ENCODE measurements around the gene PTPRM. TPM values are rescaled to one million over a fixed set of nuclear protein-coding genes. Genes with fewer than 3 reads are reported as not detected.

Gene PTPRM
- polyA plus RNA-seq, 4 donors, result 80.0 to 105 (median 98.2) TPM

DNA sequence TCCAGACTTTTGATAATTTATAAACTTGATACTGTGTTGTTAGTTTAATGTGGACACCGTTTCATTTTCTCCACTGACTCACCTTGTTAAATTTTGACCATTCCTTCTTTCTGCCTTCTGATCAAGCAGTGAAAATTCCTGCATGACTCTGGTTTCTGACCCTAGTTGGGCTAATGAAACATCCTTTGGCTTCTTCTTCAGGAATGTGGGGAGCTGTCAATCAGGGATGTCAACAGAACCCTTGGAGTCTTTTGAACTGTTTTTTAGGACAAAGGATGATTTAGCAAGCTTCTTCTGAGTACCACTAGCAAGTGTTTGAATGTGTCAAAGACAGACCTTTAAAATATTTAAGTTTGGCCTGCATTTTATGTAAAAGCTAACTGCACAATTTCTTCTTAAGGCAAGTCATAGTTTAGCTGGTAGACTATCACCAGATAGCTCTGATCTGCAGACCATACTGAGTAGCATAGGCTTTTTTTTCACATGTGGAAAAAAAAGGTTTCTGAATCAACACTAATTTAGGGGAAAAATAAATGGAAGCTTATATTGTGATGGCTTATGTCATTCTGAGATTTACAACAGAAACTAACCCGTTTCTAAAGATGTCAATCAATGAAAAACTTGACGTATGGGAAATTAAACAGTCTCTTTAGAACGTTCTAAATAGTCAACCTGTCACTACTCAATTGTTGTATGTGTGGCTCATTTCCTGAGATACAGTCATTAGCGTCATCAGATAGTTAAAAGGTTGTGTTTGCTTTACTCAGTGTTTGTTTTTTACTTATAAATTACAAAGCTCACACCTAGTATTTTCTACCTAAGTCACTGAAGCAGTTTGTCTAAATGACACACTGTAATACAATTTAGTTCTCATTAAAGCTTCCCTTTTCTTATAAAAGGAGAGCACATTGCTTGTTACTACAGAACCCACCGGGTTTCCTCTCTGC is 311.4 kb downstream of the PTPRM start:
- no peak for DNase-seq (ENCODE audit: low read depth in 4 of 4, low spot score in 3 of 4)

DNA sequence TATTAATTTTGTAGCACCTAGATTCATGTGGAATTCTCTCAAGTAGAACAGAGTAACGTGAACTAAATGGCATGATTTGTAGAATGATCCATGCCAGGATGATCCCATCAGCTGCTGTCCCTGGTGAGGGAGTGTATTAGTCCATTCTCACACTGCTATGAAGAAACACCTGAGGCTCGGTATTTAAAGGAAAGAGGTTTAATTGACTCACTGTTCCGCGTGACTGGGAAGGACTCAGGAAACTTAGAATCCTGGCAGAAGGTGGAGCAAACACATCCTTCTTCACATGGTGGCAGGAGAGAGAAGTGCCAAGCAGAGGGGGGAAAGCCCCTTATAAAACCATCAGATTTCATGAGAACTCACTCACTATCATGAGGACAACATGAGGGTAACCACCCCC is 312.6 kb downstream of the PTPRM start:
- no peak for DNase-seq (ENCODE audit: low read depth in 4 of 4, low spot score in 3 of 4)

DNA sequence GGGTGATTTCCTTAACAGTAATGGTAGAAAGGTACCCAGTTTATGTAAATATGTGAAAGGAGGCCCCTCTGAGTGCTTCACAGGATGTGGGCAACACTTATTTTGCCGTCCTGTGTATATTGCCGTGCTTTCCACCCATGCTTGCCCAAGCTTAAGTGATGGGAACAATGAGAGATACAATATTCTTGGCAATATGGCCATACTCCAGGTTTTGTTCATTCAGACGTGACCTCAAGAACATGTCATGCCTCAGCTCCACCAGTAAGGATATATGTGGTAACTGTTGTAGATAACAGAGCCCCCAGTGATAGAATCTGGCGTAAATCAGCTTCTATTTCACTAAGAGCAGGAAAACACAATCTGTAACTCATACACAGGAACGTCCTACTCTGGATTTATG is 318.7 kb downstream of the PTPRM start:
- no peak for DNase-seq (ENCODE audit: low read depth in 4 of 4, low spot score in 3 of 4)

DNA sequence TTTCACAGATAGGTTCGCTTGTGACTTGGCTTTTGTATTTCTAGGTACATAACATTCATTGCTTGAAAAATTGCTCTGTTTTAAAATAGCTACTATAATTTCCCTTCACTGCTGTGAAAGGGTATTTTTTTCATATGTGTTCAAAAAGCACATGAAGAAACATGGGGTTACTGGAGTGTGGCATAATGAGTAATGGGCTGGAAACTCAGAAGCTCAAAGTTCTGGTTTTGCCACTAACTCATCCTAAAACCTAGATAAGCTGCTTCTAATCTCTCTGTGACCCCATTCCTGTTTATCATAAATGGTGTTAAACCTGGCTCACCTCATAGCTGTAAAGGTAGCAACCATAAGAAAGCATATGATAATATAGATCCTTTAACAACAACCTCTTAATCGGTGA is 319.3 kb downstream of the PTPRM start:
- no peak for DNase-seq (ENCODE audit: low read depth in 4 of 4, low spot score in 3 of 4)

DNA sequence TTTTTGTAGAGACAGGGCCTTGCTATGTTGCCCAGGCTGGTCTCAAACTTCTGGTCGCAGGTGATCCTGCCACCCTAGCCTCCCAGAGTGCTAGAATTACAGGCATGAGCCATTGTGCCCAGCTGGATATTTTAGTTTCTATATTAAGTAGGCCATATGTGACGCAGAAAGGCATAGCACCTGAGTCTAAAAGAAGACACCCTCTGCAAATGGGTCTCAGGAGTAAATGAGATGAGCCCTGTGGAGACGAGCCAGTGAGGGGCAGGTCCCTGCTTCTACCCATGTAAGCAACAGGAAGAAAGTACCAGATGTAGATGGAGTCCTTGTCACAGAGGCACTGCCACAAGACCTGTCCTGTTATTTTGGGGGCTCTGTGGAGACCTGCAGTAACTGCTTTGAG is 322.4 kb downstream of the PTPRM start:
- DNase-seq (ENCODE audit: low read depth in 4 of 4, low spot score in 3 of 4), result no peak

DNA sequence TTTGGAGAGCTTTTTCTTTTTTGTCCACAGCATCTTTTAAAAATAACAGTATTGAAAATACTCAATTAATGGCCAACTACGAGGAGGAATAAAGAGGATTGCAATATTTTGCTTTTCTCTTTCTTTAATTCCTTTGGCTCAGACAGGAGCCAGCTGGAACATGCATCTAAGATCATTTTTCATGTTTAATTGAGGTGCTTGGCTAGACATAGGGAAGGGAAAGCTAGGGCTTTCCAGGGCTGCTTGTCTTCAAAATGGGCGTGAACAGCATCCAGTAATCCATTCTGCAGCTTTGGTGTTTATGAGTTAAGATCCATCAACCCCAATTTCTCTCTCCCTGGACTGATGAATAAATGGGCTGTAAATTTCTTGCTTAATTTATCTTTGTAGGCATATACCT is 323.0 kb downstream of the PTPRM start:
- no peak for DNase-seq (ENCODE audit: low read depth in 4 of 4, low spot score in 3 of 4)

DNA sequence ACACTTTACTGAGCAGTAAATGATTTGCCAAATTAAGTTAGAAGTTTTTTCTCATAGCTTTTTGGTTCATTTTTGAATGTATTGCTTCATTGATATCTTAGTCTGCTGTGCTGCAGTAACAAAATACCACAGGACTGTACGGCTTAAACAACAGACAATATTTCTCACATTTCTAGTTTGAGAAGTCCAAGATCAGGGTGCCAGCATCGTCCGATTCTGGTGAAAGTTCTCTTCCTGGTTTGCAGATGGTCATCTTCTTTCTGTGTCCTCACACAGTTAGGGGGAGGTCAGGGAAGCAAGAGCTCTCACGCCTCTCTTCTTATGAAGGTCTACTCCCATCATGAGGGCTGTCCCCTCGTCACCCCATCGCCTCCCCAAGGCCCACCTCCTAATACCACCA is 325.4 kb downstream of the PTPRM start:
- DNase-seq (ENCODE audit: low read depth in 4 of 4, low spot score in 3 of 4), result no peak

DNA sequence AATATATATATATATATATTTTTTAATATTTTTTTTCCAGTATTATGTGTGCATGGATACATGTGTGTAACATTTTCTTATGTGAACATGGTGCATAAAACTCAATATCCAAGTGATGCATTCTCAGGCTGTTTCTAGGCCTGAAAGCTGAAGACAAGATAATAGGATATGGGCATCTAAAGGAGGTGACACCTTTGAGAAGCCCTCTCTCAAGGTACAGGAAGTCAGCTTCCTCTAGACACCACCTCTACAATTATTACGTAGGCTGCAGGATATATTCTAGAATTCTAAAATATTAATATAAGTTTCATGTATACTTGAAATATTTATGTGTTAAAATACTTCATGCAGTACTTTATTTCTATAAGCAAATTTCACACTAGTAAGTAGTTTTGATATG is 327.5 kb downstream of the PTPRM start:
- no peak for DNase-seq (ENCODE audit: low read depth in 4 of 4, low spot score in 3 of 4)

DNA sequence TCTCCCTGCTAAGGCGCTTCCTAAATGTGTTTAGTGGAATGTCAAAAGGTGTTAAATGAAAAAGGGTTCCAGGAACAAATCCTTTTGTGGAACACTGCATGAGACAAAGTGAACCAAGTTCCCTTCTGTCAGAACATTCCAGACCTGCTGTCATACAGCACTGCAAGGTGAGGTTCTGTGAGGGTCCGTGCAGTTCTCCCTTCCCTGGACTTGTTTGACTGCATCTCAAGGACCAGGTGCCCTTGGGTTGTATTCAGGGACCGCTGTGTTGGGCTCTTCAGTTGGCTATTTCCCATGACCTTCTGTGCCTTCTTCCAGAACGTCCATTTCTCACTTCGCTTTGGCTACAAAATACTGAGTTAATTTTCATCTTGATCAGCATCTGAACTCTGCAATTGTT is 328.2 kb downstream of the PTPRM start:
- DNase-seq (ENCODE audit: low read depth in 4 of 4, low spot score in 3 of 4), result no peak

DNA sequence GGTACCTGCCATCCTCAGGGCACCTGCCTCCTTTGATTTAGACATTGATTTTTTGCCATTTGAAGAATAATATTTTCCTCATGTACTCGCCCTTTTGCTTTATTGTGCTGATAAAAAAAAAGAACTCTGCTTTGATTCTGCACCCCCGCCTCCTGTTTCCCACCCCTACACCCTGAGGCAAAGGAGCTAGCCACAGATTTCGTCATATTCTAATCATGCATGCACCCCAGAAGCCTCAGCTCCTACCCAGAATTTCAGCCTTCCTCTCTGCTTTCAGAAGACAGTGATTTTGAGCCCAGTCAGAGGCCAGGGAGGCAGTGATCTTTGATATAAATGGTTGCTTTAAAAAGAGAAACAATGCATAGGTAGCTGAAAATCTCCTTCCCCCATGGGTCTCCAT is 329.0 kb downstream of the PTPRM start:
- DNase-seq (ENCODE audit: low read depth in 4 of 4, low spot score in 3 of 4), result no peak

DNA sequence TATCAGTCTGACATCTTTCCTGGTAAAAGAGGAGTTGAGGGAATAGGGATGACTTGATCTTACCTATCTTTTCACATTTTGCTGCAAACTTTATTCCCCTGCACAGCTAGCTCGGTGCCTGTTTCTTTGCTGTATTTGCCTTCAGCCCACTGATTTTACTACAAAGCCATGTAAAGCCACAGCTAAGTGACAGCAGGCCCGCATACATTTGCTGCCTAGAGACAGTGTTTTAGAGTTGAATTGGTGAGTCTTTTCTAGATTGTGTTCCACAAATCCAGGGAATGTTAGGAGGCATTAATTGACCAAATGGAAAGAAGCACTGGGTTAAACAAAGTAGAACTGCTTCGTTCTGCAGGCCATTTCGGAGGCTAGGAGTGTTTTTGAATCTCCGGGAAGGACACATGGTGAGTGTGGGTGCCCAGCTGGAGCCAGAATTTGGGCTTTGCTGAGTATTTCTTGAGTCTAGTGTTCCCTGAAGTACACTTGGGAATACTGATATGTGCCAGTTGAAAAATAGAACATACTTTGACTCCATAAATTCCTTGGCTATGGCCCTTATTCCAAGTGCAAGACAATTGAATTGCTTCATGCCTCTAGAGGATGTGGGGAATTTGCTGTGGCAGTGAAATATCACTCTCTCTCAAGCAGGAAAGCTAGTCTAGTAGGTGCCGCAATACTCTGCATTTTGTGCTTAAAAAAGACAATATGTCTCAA is 329.8 kb downstream of the PTPRM start:
- no peak for DNase-seq (ENCODE audit: low read depth in 4 of 4, low spot score in 3 of 4)

DNA sequence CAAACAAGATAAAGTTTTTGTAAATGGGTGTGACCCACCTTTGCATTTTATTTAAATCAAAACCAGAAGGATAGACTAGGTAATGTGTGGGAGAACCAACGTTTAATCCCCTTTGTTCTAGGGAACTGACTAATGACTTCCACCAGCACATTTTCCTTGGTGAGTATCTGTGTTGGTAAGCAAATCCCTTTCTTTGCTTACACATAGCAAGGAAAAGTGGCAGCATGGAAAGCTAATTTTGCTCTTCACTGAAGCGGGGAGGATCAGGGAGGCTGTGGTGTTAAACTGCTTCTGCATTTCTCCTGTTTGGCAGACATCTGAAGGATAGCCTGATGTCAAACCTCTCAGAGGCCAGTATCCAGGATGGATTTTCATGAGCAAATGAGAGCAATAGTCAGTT is 331.1 kb downstream of the PTPRM start:
- no peak for DNase-seq (ENCODE audit: low read depth in 4 of 4, low spot score in 3 of 4)

DNA sequence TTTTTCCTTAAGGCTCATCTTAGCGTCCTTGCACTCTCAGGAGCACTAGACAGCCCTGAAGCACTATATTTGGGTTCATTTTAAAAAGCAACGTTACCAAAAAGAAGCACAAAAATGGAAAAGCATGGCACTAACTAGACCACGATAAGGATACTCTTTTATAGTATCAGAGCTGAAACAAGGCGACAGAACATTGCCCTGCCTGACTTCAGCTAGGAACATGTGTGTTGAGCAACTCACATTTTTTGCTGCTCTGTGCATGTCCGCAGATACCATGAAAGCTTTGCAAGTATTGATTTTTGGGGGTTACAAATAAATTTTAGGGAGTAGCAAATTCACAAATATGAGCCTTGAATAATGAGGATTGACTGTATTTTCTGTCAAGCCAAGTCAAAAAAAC is 332.0 kb downstream of the PTPRM start:
- no peak for DNase-seq (ENCODE audit: low read depth in 4 of 4, low spot score in 3 of 4)

DNA sequence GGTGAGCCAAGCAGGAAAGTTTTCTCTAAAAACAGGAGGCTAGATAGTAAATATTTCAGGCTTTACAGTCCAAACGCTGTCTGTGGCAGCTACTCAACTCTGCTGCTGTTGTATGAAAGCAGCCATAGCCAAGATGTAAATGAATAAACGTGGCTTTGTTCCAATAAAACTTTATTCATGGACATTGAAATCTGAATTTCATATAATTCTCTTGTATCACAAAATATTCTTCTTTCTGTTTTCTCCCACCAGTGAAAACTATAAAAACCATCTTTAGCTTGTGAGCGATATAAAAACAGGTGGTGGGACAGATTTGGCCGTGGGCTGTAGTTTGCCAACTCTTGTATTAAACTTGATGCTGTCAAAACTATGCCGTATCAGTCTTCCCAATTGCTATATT is 333.0 kb downstream of the PTPRM start:
- DNase-seq (ENCODE audit: low read depth in 4 of 4, low spot score in 3 of 4), result no peak

DNA sequence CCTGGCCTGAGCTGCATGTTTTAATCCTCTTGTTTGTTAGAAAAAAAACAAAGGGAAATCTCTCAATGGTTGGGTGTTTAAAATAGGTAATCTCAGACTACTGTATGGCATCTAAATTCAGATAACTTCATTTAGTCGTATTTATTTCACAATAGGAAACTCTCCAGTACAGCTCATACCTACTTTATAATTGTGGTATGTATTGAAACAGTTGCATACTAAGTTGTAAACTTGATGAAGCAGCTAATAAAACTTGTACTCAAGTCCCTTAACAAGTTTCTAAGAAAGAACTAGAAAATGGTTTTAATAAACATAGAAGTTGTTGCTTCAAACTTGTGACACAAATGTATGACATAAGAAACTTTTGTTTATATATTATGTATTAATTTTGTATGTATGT is 334.5 kb downstream of the PTPRM start:
- DNase-seq (ENCODE audit: low read depth in 4 of 4, low spot score in 3 of 4), result no peak

DNA sequence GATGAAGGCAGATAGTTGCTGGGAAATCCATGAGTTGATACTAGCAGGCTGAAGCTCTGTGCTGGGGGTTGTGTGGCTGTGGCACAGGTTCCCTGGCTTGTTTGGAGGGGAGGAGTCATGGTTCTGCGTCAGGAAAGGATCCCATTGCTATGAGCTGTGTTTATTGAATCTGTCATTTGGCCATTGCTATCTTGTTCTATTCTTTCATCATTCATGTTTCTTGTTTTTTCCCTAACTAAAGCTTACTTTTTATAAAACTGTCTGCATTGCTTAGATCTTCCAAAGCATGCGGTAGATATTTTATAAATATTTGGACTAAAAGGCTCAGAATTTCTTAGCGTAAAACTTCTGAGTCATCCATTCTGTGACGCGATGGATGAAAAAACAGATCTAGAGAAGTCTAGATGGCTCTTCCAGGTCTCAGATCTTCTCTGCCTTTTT is 335.3 kb downstream of the PTPRM start:
- DNase-seq (ENCODE audit: low read depth in 4 of 4, low spot score in 3 of 4), result no peak

DNA sequence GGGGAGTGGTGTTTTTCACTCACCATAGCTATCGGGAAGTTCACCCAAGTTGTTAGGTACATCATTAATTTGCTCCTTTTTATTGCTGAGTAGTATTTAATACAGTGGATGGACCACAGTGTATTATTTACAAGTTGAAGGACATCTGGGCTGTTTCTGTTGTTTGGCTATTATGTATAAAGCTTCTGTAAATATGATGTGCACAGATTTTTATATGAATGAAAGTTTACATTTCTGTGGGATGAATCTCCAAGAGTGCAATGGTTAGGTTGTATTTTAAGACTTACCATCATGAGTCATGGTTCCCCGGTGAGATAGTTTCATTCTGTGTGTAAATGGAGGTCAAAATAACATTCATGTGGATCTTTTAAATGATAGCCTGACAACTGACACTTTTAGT is 337.4 kb downstream of the PTPRM start:
- no peak for DNase-seq (ENCODE audit: low read depth in 4 of 4, low spot score in 3 of 4)

DNA sequence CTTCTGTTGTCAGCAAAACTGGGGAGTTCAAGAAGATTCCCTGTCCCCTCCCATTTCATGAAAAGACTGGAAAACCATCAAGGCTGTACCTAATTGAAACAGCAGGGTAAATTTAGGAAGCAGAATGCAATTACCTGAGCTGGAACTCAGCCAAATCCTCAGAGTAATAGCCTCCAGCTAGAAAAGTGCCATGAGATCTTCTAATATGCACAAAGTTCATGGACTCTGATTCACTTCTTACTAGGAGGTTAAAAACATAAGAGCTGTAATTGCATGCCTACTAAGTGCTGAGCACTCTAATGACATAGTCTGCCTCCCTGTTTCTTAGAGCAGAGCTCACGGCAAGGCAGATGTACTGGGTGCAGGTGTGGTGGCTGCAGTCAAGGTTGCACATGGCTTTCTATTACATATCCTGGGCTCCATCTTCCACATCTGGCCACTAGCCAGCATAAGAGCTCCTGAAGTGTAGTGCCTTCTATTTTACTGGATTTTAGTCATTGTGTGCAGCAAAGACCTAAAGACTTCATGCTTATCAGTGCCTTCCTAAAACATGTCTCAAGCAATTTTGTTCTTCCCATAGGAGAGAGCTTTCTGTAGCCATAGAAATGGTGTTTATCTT is 341.7 kb downstream of the PTPRM start:
- no peak for DNase-seq (ENCODE audit: low read depth in 4 of 4, low spot score in 3 of 4)

DNA sequence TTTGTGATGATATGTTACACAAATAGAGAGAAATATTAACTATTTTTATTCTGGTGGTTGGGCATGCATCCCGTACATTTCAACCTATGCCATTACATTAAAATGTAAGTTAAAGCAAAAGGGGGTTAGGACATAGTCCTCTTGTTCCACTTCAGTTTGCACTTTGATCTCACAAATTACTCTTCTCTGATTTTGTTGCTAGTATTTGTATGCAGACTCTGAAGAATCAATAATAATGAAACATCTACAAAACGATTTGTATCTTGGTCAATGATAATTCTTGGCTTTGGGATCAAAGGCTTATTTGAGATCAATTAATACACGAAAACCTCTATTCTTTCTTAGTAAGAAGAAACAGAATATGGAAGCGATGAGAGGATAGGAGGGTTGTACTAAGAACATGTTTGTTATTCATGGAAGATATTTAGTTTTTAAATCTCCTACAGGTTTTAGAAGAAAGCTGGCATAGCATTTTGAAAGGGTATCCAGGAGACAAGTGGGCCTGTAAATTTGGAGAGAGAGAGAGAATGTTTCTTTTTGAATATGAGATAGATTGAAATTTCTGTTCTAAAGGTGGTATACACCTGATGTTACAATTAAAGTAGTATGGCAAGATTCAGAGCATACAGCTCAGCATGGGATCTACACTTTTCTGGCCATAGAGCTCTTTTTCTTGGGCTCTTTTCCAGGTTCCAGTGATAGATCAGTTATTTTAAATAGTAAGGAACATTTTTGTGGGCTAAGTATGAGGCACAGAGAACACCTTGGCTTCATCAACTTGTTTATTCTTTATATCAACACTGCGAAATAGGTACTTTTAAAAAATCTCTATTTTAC is 347.9 kb downstream of the PTPRM start:
- no peak for DNase-seq (ENCODE audit: low read depth in 4 of 4, low spot score in 3 of 4)

DNA sequence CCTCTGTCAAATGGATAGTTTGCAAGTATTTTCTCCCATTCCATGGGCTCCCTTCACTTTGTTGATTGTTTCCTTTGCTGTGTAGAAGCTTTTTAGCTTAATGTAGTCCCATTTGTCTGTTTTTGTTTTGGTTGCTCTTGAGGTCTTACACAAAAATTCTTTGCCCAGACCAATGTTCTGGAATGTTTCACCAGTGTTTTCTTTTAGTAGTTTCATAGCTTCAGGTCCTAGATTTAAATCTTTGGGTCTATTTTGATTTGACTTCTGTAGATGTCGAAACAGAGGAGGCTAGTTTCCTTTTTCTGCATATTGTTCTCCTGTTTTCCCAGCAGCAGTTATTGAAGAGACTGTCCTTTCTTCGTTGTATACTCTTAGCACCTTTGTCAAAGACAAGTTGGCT is 351.6 kb downstream of the PTPRM start:
- no peak for DNase-seq (ENCODE audit: low read depth in 4 of 4, low spot score in 3 of 4)

DNA sequence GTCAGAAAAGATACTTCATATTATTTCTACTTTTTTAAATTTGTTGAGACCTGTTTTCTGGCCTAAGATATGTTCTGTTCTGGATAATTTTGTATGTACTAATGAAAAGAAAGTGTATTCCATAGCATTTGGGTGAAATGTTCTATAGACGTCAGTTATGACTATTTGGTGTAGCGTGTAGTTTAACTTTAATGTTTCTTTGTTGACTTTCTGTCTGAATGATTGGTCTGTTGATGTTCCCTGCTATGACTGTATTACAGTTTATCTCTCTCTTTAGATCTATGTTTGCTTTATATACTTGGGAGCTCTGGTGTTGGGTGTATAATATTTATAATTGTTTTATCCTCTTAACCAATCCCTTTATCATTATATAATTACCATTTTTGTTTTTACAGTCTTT is 352.4 kb downstream of the PTPRM start:
- DNase-seq (ENCODE audit: low read depth in 4 of 4, low spot score in 3 of 4), result no peak
